DOHH2 (cell line): Measurements from ENCODE around the gene FLYWCH2.

Experiments used
- H3F3A ChIP-seq: fragments of 200-600 bp; sonication (generic), shearing (Covaris generic); 2 replicates; pipeline ENCODE4 v1.6.0; 2016; ENCODE audit warnings: antibody characterized with exemption, mild to moderate bottlenecking; ENCODE audit not compliant: control insufficient read depth, insufficient read depth
- H3K27ac ChIP-seq: fragments of 200-600 bp; sonication (generic); 2 replicates; pipeline ENCODE4 v1.5.1; 2014; ENCODE audit warnings: low read depth, mild to moderate bottlenecking, low read length, moderate library complexity
- H3K27me3 ChIP-seq: fragments of 200-600 bp; sonication (generic); 2 replicates; pipeline ENCODE4 v1.6.1; 2014; ENCODE audit warnings: mild to moderate bottlenecking, low read length, mixed read lengths; ENCODE audit not compliant: control insufficient read depth
- H3K36me3 ChIP-seq: fragments of 200-600 bp; sonication (generic); 2 replicates; pipeline ENCODE4 v1.6.1; 2014; ENCODE audit warnings: mild to moderate bottlenecking, low read length, moderate library complexity, mixed read lengths; ENCODE audit not compliant: control insufficient read depth
- H3K4me1 ChIP-seq: fragments of 200-600 bp; sonication (generic); 2 replicates; pipeline ENCODE4 v1.6.1; 2014; ENCODE audit warnings: mild to moderate bottlenecking, low read length, mixed read lengths; ENCODE audit not compliant: control insufficient read depth
- H3K4me2 ChIP-seq: fragments of 200-600 bp; sonication (generic); 2 replicates; pipeline ENCODE4 v1.6.0; 2014; ENCODE audit warnings: mild to moderate bottlenecking, low read length, moderate library complexity
- H3K4me3 ChIP-seq: fragments of 200-600 bp; sonication (generic); 2 replicates; pipeline ENCODE4 v1.5.1; 2014; ENCODE audit warnings: mild to moderate bottlenecking, low read length, mixed read lengths
- H3K79me2 ChIP-seq: fragments of 200-600 bp; sonication (generic); 2 replicates; pipeline ENCODE4 v1.6.1; 2014; ENCODE audit warnings: mild to moderate bottlenecking, low read length, mixed read lengths; ENCODE audit not compliant: control insufficient read depth
- H3K9me2 ChIP-seq: fragments of 200-600 bp; sonication (generic); replicated peaks from 2 replicates; pipeline ENCODE4 v1.6.1; 2014; ENCODE audit warnings: mild to moderate bottlenecking, low read length, mixed read lengths; ENCODE audit not compliant: control insufficient read depth
- H3K9me3 ChIP-seq: fragments of 200-600 bp; sonication (generic); 2 replicates; pipeline ENCODE4 v1.6.1; 2014; ENCODE audit warnings: antibody characterized with exemption, low read length, mixed read lengths; ENCODE audit not compliant: control insufficient read depth, insufficient read depth
- H4K20me1 ChIP-seq: fragments of 200-600 bp; sonication (generic); 2 replicates; pipeline ENCODE4 v1.6.0; 2014; ENCODE audit warnings: low read depth, mild to moderate bottlenecking, antibody characterized with exemption, low read length, moderate library complexity; ENCODE audit not compliant: control insufficient read depth, insufficient read depth
- CTCF ChIP-seq: fragments of 200-600 bp; sonication (generic); IDR thresholded peaks from one replicate; pipeline ENCODE4 v1.5.1; 2014; ENCODE audit warnings: antibody characterized with exemption, mild to moderate bottlenecking, low read depth, low read length; ENCODE audit not compliant: poor library complexity, severe bottlenecking
- EZH2phosphoT487 ChIP-seq: fragments of 200-600 bp; sonication (generic); IDR thresholded peaks from 2 replicates; pipeline ENCODE4 v1.6.1; 2017; ENCODE audit warnings: borderline replicate concordance, mild to moderate bottlenecking, antibody characterized with exemption, low read length, moderate library complexity, mixed read lengths

The FLYWCH2 gene

GRCh38 chr16:2882650-2883457 is at the start of gene FLYWCH2:
TSS of gene FLYWCH2 (plus strand) at chr16:2883215. CDS start at chr16:2896450, 13,235 bp downstream.
- no peaks in the 10 kb centered on the region for H3K27me3 ChIP-seq
- no peaks in the 10 kb centered on the region for H3K9me2 ChIP-seq
- peaks cover 13% of the 10 kb centered on the region for H3K9me3 ChIP-seq
- no peak for TF ChIP-seq CTCF
- TF ChIP-seq EZH2phosphoT487, result no peak
- H3K4me2 ChIP-seq, result peak within 1 kb of the TSS; percentile 95
- H3K79me2 ChIP-seq, result peaks cover 11% of the 10 kb centered on the region
- H3F3A ChIP-seq, result no peaks in the 10 kb centered on the region
- H3K36me3 ChIP-seq, result no peaks in the 10 kb centered on the region
- H4K20me1 ChIP-seq, result no peaks in the 10 kb centered on the region
- peak within 1 kb of the TSS; percentile 94 for H3K4me3 ChIP-seq
- H3K4me1 ChIP-seq, result peaks cover 11% of the 10 kb centered on the region
- peak within 1 kb of the TSS; percentile 38; the same call in 1 of the 2 replicates for H3K27ac ChIP-seq

- H3K27ac ChIP-seq, result no peak overlapping the region
- H3K36me3 ChIP-seq, result no peaks in the 10 kb centered on the region
- no peaks in the 10 kb centered on the region for H3K79me2 ChIP-seq
- no peaks in the 10 kb centered on the region for H3F3A ChIP-seq
- H3K4me1 ChIP-seq, result no peaks in the 10 kb centered on the region
- H3K4me2 ChIP-seq, result no peak overlapping the region
- H3K9me2 ChIP-seq, result no peaks in the 10 kb centered on the region
- TF ChIP-seq EZH2phosphoT487 (no peak), CTCF (no peak)
- no peaks in the 10 kb centered on the region for H4K20me1 ChIP-seq
- no peaks in the 10 kb centered on the region for H3K9me3 ChIP-seq
- H3K4me3 ChIP-seq, result no peak overlapping the region
- no peaks in the 10 kb centered on the region for H3K27me3 ChIP-seq
Observed at GRCh38 chr16:2833776-2834175, 49.2 kb upstream of the FLYWCH2 start.

- Histone ChIP-seq H3K79me2 (no peaks in the 10 kb centered on the region), H3K4me3 (no peak overlapping the region), H3K9me2 (no peaks in the 10 kb centered on the region), H3K27ac (no peak overlapping the region), H3K9me3 (no peaks in the 10 kb centered on the region), H3K4me2 (no peak overlapping the region), H4K20me1 (no peaks in the 10 kb centered on the region), H3K27me3 (no peaks in the 10 kb centered on the region), H3K36me3 (no peaks in the 10 kb centered on the region), H3K4me1 (no peaks in the 10 kb centered on the region), H3F3A (no peaks in the 10 kb centered on the region)
- TF ChIP-seq CTCF (no peak), EZH2phosphoT487 (no peak)
Observed at GRCh38 chr16:2834968-2835367, 48.0 kb upstream of the FLYWCH2 start.
